ENCODE results near the gene LPAR5.

LPAR5 gene

DNA sequence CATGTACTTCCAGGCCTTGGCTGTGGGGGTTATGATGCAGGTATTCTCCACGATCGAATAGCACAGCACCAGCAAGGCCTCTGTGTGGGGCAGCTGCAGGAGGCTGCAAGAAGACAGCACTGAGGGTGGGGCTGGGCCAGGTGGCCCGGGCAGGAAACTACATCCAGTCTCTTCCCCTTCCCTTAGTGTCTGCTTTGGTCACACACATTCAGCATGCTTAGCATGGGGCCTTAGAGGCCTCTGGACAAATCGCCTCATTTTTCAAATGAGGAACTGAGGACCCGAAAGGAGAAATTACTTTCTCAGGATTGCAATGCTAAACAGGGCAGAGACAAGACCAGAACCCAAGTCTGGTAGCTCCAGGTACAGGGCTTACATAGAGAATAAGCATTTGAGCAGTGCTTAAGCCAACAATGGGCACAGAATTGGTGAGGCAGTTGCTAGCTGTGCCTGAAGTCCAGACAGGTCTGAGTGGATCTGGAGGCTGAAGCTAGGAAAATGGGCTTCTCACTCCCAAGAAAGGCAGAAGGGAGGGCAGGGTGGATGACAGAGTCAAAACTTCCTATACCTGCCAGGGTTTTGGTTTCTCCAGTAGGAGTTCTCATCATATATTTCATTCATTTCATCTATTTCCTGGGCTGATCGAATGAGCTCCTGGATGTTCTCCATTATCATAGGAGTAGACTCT, 8.0 kb upstream of the LPAR5 start:
- Histone ChIP-seq H3K4me3 (ENCODE audit: low read depth, low read length) (no peak overlapping the region), H3K36me3 (no peaks in the 10 kb centered on the region), H3K9me3 (peaks cover 12% of the 10 kb centered on the region; the same call in 1 of the 2 replicates), H3K4me1 (no peaks in the 10 kb centered on the region), H3K27me3 (no peaks in the 10 kb centered on the region)
- TF ChIP-seq, protein P1, sequence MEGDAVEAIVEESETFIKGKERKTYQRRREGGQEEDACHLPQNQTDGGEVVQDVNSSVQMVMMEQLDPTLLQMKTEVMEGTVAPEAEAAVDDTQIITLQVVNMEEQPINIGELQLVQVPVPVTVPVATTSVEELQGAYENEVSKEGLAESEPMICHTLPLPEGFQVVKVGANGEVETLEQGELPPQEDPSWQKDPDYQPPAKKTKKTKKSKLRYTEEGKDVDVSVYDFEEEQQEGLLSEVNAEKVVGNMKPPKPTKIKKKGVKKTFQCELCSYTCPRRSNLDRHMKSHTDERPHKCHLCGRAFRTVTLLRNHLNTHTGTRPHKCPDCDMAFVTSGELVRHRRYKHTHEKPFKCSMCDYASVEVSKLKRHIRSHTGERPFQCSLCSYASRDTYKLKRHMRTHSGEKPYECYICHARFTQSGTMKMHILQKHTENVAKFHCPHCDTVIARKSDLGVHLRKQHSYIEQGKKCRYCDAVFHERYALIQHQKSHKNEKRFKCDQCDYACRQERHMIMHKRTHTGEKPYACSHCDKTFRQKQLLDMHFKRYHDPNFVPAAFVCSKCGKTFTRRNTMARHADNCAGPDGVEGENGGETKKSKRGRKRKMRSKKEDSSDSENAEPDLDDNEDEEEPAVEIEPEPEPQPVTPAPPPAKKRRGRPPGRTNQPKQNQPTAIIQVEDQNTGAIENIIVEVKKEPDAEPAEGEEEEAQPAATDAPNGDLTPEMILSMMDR (IDR thresholded peaks at IDR 0.05; ENCODE audit: low read depth, low read length) = no peak
- no peak for DNase-seq

DNA sequence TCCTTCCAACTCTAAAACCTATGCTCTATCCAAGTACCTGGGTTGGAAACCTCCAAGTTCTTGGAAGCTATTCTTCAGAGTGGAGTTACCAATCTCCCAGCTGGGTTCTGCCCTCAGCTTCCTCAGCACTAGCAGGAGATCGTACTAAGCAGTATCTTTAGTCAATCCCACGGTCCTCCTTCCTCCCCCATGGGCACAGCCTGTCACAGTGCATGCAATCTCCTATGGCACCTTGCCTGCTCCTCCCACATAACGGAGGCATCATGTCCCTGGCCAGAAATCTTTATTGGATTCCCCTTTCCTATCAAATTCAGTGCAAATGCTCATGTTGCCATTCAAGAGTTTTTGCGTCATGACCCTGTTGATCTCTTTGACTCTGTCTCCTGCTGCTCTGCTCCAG, 5.4 kb upstream of the LPAR5 start:
- peaks cover 2% of the 10 kb centered on the region; the same call in 1 of the 2 replicates for H3K4me1 ChIP-seq
- H3K27me3 ChIP-seq = no peaks in the 10 kb centered on the region
- H3K36me3 ChIP-seq = no peaks in the 10 kb centered on the region
- TF ChIP-seq, protein P1 (IDR thresholded peaks at IDR 0.05; ENCODE audit: low read depth, low read length) = no peak
- no peak for DNase-seq
- no peak overlapping the region for H3K4me3 ChIP-seq (ENCODE audit: low read depth, low read length)
- H3K9me3 ChIP-seq = peaks cover 12% of the 10 kb centered on the region; the same call in 1 of the 2 replicates

DNA sequence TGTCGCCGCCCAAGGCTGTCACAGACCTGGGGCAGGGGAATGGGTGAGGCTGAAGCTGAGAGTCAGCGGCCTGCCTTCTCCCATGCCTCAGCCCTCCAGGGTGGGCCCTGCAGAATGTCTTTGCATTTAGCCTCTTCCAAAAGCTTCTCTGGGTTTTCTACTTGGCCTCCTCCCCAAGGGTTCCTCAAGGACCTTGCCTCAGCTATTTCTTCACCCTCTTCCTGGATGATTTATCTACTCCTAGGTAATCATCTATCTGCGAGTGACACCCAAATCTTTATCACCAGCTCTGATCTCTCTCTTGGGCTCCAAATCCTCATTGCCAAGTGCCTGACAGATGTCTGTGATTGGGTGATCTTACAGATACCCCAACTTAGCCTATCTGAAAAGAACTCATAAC, 4.7 kb upstream of the LPAR5 start:
- Histone ChIP-seq H3K9me3 (peaks cover 12% of the 10 kb centered on the region; the same call in 1 of the 2 replicates), H3K27me3 (no peaks in the 10 kb centered on the region), H3K4me1 (peaks cover 8% of the 10 kb centered on the region; the same call in 1 of the 2 replicates), H3K36me3 (no peaks in the 10 kb centered on the region), H3K4me3 (ENCODE audit: low read depth, low read length) (no peak overlapping the region)
- no peak for DNase-seq
- TF ChIP-seq, protein P1 (IDR thresholded peaks at IDR 0.05; ENCODE audit: low read depth, low read length) = no peak

DNA sequence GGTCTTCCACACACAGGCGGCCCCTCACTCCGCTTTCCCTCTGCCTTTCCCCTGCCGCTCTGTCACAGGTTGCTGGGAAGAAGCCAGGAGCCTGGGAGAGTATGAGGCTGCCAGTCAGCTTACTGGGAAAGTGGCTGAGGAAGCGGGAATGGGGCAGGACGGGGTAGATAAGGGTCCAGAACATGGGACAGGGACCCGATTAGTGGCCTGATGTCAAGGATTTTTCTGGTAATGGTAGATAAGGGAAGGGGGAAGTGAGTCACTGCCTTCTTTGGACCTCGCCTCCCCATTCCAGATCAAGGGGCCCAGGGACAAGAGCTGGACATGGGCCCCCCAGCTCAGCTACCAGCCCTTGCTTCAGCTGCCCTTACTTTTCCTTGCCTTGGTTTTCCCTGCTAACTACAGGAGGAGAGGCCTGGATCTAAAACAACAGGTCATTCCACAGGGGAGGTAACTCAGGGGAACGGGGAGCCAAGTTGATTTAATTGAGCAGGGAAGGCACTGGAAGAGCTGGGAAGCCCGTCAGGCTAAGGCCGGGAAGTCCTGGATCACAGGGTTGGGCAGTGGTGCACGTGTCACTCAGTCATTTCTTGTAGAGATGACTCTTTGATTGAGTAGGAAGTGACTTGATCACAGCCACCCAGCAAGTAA, 3.5 kb upstream of the LPAR5 start:
- Histone ChIP-seq H3K4me3 (ENCODE audit: low read depth, low read length) (no peak overlapping the region), H3K36me3 (no peaks in the 10 kb centered on the region), H3K4me1 (peaks cover 10% of the 10 kb centered on the region; the same call in 1 of the 2 replicates), H3K27me3 (no peaks in the 10 kb centered on the region), H3K9me3 (peaks cover 12% of the 10 kb centered on the region; the same call in 1 of the 2 replicates)
- TF ChIP-seq, protein P1 (IDR thresholded peaks at IDR 0.05; ENCODE audit: low read depth, low read length) = no peak
- DNase-seq = no peak

DNA sequence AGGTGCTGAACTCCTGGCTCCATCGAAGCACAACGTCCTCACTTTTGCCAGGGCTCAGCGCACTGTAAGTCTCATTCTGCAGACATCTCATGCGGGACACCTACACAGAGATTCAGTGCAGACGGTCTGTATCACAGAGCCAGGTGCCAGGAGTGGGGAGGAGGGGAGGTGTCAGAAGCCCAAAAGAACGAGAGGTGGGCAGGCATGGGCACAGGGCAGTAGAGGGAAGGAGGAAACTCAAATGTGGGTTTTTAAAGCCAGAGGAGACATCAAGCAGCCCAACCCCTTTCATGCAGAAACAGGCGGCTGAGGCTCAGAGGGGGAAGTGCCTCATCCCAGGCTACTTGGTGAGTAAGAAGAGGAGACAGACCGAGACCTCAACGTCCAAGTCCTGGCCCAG, 2.5 kb upstream of the LPAR5 start:
- Histone ChIP-seq H3K27me3 (no peaks in the 10 kb centered on the region), H3K4me1 (peaks cover 10% of the 10 kb centered on the region; the same call in 1 of the 2 replicates), H3K4me3 (ENCODE audit: low read depth, low read length) (no peak overlapping the region), H3K9me3 (peaks cover 3% of the 10 kb centered on the region; the same call in 1 of the 2 replicates), H3K36me3 (no peaks in the 10 kb centered on the region)
- no peak for DNase-seq
- TF ChIP-seq, protein P1 (IDR thresholded peaks at IDR 0.05; ENCODE audit: low read depth, low read length) = no peak

DNA sequence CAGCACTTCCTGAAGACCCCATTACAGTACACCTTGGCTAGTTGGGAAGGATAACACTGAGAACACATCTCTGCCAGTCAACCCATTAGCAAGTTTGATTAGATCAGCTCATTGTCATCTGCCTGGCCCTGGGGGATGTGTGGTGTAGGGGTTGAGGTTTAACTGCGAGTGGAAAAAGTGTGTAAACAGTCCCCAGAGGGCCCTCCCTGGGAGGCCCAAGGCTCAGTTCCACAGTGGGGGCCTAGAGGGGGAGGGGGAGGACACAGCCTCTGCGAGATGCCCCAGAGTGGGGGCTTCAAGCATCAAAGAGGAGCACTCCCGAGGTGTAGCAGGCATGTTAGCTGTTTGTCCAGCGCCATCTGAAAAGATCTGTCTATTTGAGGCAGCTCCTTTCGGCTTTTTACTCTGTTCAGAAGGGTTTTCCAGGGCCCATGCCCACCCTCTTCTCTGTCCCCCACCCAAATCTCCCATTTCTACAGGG, 344 bp downstream of the LPAR5 start:
- H3K9me3 ChIP-seq = no peaks in the 10 kb centered on the region
- TF ChIP-seq, protein P1 (IDR thresholded peaks at IDR 0.05; ENCODE audit: low read depth, low read length) = no peak
- DNase-seq = peak; percentile 58
- no peaks in the 10 kb centered on the region for H3K27me3 ChIP-seq
- H3K4me3 ChIP-seq (ENCODE audit: low read depth, low read length) = no peak overlapping the region
- peaks cover 29% of the 10 kb centered on the region for H3K4me1 ChIP-seq
- no peaks in the 10 kb centered on the region for H3K36me3 ChIP-seq
